ENCODE measurements around the gene MAT1A. TPM values are rescaled to one million over a fixed set of nuclear protein-coding genes. Genes with fewer than 3 reads are reported as not detected.
A peak's percentile ranks its signal among the peaks of the same experiment; 100 is the strongest.

The MAT1A gene
- total and polyA plus RNA-seq, 9 of the 15 experiments (the other 6 are each of a cell fraction or from before 2014, with no cell fraction given), result 0.03 to 0.30 (median 0.11) TPM; not detected in 2

DNA sequence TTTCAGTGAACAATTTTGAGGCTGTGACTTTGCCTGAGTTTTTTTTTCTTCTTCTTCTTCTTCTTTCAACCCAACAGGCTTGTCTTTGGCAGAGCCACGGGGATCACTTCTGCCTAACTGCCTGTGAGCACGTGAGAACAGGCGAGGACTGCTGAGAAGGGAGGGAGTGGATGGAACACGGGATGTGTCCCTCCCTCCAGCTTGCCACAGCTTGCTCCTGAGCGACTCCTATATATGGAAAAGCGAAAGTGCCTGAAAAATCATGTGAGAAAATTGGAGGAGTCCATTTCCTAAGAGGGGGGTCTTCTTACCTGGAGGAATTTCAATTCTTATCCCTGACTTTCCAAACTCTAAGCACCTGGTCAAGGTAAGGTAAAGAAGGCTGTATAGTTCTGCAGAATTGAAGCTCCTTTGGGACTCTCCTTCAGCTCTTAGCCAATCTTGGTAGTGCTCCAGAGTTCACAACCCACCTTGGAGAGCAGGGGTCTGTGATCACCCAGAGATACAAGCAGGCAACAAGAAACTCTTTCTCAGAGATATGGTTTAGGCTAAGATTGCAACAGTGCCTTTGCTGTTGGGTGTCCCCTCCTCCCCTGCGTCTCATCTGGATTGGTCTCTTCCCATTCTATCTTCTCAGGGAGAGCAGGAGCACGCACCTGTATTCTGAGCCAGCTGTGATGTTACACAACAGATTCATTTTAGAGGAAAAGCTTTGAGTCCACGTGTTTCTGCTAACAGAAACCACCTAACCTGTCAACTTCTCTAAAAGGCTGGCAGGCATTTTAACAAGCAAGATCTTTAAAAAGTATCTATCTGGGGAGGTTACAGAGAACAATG lies at the start of gene MAT1A (continued):
- TF ChIP-seq NR4A1 (CRISPR knock-in tag; IDR thresholded peaks at IDR 0.05) (no peak), NR4A1 (tag; IDR thresholded peaks at IDR 0.05) (no peak), L3MBTL2 (IDR thresholded peaks at IDR 0.05) (peak; percentile 93), MECOM (CRISPR knock-in tag; IDR thresholded peaks at IDR 0.05) (no peak), NONO (IDR thresholded peaks at IDR 0.05; ENCODE audit: low read depth in 2 of 2, low read length in 1 of 2) (0 out of 4 replicates have a peak, but pooled peaks of 1 of the 2 experiments have one; percentile 54), LCOR (CRISPR knock-in tag; IDR thresholded peaks at IDR 0.05) (no peak), TEAD4 (IDR thresholded peaks at IDR 0.05; ENCODE audit: low read length) (no peak), TEAD4 (CRISPR knock-in tag; IDR thresholded peaks at IDR 0.05; ENCODE audit: borderline replicate concordance) (no peak), ZNF282 (CRISPR knock-in tag; IDR thresholded peaks at IDR 0.05) (no peak), NR3C1 (CRISPR knock-in tag; IDR thresholded peaks at IDR 0.05) (no peak), FOSL1 (tag; conservative IDR thresholded peaks at IDR 0.05) (no peak; the same call in 1 of the 2 replicates), KLF13 (tag; IDR thresholded peaks at IDR 0.05; ENCODE audit: borderline replicate concordance, low read depth) (no peak), POLR3A (IDR thresholded peaks at IDR 0.05; ENCODE audit: borderline replicate concordance, extremely low read depth, insufficient read depth, insufficient read length) (no peak)
- TF ChIP-seq, protein P1, sequence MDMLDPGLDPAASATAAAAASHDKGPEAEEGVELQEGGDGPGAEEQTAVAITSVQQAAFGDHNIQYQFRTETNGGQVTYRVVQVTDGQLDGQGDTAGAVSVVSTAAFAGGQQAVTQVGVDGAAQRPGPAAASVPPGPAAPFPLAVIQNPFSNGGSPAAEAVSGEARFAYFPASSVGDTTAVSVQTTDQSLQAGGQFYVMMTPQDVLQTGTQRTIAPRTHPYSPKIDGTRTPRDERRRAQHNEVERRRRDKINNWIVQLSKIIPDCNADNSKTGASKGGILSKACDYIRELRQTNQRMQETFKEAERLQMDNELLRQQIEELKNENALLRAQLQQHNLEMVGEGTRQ (CRISPR knock-in tag; IDR thresholded peaks at IDR 0.05), result peak; percentile 8; the same call in 1 of the 2 replicates
- TF ChIP-seq, protein P2, sequence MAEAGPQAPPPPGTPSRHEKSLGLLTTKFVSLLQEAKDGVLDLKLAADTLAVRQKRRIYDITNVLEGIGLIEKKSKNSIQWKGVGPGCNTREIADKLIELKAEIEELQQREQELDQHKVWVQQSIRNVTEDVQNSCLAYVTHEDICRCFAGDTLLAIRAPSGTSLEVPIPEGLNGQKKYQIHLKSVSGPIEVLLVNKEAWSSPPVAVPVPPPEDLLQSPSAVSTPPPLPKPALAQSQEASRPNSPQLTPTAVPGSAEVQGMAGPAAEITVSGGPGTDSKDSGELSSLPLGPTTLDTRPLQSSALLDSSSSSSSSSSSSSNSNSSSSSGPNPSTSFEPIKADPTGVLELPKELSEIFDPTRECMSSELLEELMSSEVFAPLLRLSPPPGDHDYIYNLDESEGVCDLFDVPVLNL (CRISPR knock-in tag; IDR thresholded peaks at IDR 0.05; ENCODE audit: low read depth), result no peak
- TF ChIP-seq, protein P3, sequence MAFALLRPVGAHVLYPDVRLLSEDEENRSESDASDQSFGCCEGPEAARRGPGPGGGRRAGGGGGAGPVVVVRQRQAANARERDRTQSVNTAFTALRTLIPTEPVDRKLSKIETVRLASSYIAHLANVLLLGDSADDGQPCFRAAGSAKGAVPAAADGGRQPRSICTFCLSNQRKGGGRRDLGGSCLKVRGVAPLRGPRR (CRISPR knock-in tag; IDR thresholded peaks at IDR 0.05), result no peak
- TF ChIP-seq, protein P4, sequence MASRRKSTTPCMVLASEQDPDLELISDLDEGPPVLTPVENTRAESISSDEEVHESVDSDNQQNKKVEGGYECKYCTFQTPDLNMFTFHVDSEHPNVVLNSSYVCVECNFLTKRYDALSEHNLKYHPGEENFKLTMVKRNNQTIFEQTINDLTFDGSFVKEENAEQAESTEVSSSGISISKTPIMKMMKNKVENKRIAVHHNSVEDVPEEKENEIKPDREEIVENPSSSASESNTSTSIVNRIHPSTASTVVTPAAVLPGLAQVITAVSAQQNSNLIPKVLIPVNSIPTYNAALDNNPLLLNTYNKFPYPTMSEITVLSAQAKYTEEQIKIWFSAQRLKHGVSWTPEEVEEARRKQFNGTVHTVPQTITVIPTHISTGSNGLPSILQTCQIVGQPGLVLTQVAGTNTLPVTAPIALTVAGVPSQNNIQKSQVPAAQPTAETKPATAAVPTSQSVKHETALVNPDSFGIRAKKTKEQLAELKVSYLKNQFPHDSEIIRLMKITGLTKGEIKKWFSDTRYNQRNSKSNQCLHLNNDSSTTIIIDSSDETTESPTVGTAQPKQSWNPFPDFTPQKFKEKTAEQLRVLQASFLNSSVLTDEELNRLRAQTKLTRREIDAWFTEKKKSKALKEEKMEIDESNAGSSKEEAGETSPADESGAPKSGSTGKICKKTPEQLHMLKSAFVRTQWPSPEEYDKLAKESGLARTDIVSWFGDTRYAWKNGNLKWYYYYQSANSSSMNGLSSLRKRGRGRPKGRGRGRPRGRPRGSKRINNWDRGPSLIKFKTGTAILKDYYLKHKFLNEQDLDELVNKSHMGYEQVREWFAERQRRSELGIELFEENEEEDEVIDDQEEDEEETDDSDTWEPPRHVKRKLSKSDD (conservative IDR thresholded peaks at IDR 0.05; ENCODE audit: low read length), result no peak
- TF ChIP-seq, protein P5, sequence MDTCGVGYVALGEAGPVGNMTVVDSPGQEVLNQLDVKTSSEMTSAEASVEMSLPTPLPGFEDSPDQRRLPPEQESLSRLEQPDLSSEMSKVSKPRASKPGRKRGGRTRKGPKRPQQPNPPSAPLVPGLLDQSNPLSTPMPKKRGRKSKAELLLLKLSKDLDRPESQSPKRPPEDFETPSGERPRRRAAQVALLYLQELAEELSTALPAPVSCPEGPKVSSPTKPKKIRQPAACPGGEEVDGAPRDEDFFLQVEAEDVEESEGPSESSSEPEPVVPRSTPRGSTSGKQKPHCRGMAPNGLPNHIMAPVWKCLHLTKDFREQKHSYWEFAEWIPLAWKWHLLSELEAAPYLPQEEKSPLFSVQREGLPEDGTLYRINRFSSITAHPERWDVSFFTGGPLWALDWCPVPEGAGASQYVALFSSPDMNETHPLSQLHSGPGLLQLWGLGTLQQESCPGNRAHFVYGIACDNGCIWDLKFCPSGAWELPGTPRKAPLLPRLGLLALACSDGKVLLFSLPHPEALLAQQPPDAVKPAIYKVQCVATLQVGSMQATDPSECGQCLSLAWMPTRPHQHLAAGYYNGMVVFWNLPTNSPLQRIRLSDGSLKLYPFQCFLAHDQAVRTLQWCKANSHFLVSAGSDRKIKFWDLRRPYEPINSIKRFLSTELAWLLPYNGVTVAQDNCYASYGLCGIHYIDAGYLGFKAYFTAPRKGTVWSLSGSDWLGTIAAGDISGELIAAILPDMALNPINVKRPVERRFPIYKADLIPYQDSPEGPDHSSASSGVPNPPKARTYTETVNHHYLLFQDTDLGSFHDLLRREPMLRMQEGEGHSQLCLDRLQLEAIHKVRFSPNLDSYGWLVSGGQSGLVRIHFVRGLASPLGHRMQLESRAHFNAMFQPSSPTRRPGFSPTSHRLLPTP (IDR thresholded peaks at IDR 0.05; ENCODE audit: borderline replicate concordance, extremely low read depth, insufficient read length), result no peak

Measured in K562 (cell line).